ENCODE measurements around the gene PPP2R1B.
"Not testable (repeated sequence)": the region's sequence is repeated elsewhere in the genome, so short reads cannot be mapped to it uniquely, and the experiment has no call there.

PPP2R1B gene

GRCh38 chr11:111723595-111723994, 42.6 kb downstream of the PPP2R1B start:
- no peak for DNase-seq

GRCh38 chr11:111722501-111722900, 43.7 kb downstream of the PPP2R1B start:
- DNase-seq, result no peak

- DNase-seq, result no peak
These were observed 45.2 kb downstream of the PPP2R1B start for GRCh38 chr11:111720801-111721494.

- DNase-seq, result no peak
These were observed 46.8 kb downstream of the PPP2R1B start for GRCh38 chr11:111719379-111719778.

GRCh38 chr11:111718859-111719258, 47.3 kb downstream of the PPP2R1B start:
- DNase-seq, result no peak

- peak; percentile 29 for DNase-seq
These were observed 47.8 kb downstream of the PPP2R1B start for GRCh38 chr11:111718436-111718835.

GRCh38 chr11:111717660-111718059, 48.5 kb downstream of the PPP2R1B start:
- DNase-seq, result not testable (repeated sequence)

- DNase-seq, result no peak
These were observed 50.9 kb downstream of the PPP2R1B start for GRCh38 chr11:111715142-111715816.

GRCh38 chr11:111714522-111714921, 51.7 kb downstream of the PPP2R1B start:
- DNase-seq, result no peak

- no peak for DNase-seq
These were observed 58.5 kb downstream of the PPP2R1B start for GRCh38 chr11:111707691-111708067.

- no peak for DNase-seq
These were observed 59.0 kb downstream of the PPP2R1B start for GRCh38 chr11:111707039-111707690.

- no peak for DNase-seq
These were observed 62.6 kb downstream of the PPP2R1B start for GRCh38 chr11:111703576-111703975.

GRCh38 chr11:111702623-111703022, 63.6 kb downstream of the PPP2R1B start:
- no peak for DNase-seq

GRCh38 chr11:111700162-111700561, 66.0 kb downstream of the PPP2R1B start:
- no peak for DNase-seq

GRCh38 chr11:111699579-111700156, 66.5 kb downstream of the PPP2R1B start:
- DNase-seq, result no peak

- peak; percentile 16 for DNase-seq
These were observed 67.2 kb downstream of the PPP2R1B start for GRCh38 chr11:111698852-111699559.

- no peak for DNase-seq
These were observed 68.2 kb downstream of the PPP2R1B start for GRCh38 chr11:111697933-111698371.

- no peak for DNase-seq
These were observed 69.6 kb downstream of the PPP2R1B start for GRCh38 chr11:111696556-111696955.

- DNase-seq, result peak; percentile 85
These were observed 71.3 kb downstream of the PPP2R1B start for GRCh38 chr11:111694851-111695250.

- DNase-seq, result no peak
These were observed 72.8 kb downstream of the PPP2R1B start for GRCh38 chr11:111693224-111693937.

GRCh38 chr11:111691741-111692140, 74.4 kb downstream of the PPP2R1B start:
- DNase-seq, result no peak

- no peak for DNase-seq
These were observed 75.0 kb downstream of the PPP2R1B start for GRCh38 chr11:111691176-111691575.

All from NCI-H226 (cell line).